Activated B cell treated with CpG ODN at 0.5 μM for 24 hours (primary cell): ENCODE data around the gene ATF6B. TPM values are rescaled to one million over a fixed set of nuclear protein-coding genes. Genes with fewer than 3 reads are reported as not detected.
"Not testable (repeated sequence)": the region's sequence is repeated elsewhere in the genome, so short reads cannot be mapped to it uniquely, and the experiment has no call there.

Experiments used
- ATAC-seq: fragments of 200-7000 bp; cut with Tn5 transposase; one replicate; pipeline ENCODE4 v1.10.0; 2021; ENCODE audit warnings: low read depth, mild to moderate bottlenecking, moderate library complexity
- CTCF ChIA-PET: fragments of 350-600 bp; sonication (Branson Sonifier 250); formaldehyde crosslinking; loops from one replicate; lab custom pipeline; 2021; ENCODE audit warnings: antibody characterized with exemption; lab: Charles Lee
- POLR2A ChIA-PET: fragments of 350-600 bp; sonication (Branson Sonifier 250); formaldehyde crosslinking; loops from one replicate; lab custom pipeline; 2021; ENCODE audit warnings: antibody characterized with exemption; lab: Charles Lee
- DNase-seq: peaks from one replicate; pipeline ENCODE4 v3.0.0; 2022
- H3K27ac Mint-ChIP-seq: one replicate; pipeline ENCODE4 v1.8.0; 2020; ENCODE audit warnings: mixed read lengths
- H3K27me3 Mint-ChIP-seq: one replicate; pipeline ENCODE4 v1.8.0; 2021; ENCODE audit warnings: mixed read lengths
- H3K36me3 Mint-ChIP-seq: one replicate; pipeline ENCODE4 v1.8.0; 2021; ENCODE audit warnings: low read depth, mixed read lengths
- H3K4me1 Mint-ChIP-seq: one replicate; pipeline ENCODE4 v1.8.0; 2021; ENCODE audit warnings: mixed read lengths
- H3K4me3 Mint-ChIP-seq: one replicate; pipeline ENCODE4 v1.8.0; 2020; ENCODE audit warnings: mild to moderate bottlenecking, mixed read lengths
- H3K9me3 Mint-ChIP-seq: one replicate; pipeline ENCODE4 v1.8.0; 2020; ENCODE audit warnings: mixed read lengths
- intact Hi-C: fragments of 100-400 bp; cut with micrococcal nuclease; formaldehyde crosslinking; loops from one replicate; pipeline ENCODE4 v1.15.1; 2024
- total RNA-seq: library from RNA; stranded (reverse); gene quantifications from 2 replicates; pipeline ENCODE4 v1.2.3, GENCODE V29; 2022
- TF ChIP-seq, protein P1 (sequence below): fragments of 200-600 bp; IDR thresholded peaks from one replicate; pipeline ENCODE4 v1.8.0; 2022; ENCODE audit warnings: antibody characterized with exemption, mild to moderate bottlenecking

The ATF6B gene
- total RNA-seq, 1 donor from 2014 or later, result 148 TPM

DNA sequence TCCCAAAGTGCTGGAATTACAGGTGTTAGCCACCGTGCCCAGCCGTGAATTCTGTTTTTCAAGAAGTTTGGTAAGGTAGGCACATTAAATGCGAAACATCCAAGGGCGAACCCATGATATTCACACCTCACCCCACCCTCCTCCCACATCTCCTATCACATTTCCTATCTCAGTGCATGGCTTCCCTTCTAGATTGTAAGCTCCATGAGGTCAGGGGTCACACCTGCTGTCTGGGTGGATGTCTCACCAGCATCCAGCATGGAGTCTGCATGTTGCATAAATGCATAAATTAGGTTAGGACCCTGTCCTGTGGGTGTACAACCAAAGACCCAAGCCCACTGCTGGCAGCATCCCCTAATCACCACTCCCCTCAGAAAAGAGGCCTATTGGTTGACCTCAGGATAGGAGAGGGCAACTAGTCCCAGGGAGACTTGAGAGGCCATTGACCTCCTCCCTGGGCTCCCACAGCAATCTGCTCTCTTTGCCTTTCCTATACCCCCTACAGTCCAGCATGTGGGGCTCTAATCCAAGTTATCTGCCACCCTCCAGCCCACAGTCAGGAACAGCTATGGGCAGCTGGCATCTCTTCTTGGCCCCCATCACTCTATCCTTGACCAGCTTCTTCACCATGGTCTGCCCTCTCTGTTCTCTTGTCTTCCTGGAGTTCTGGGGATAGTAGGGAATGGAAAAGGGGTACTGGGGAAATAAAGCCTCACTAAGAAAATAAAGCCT lies 19.5 kb upstream of the ATF6B start:
- H3K36me3 Mint-ChIP-seq, result no peaks in the 10 kb centered on the region
- no peaks in the 10 kb centered on the region for H3K9me3 Mint-ChIP-seq
- no peak for DNase-seq
- no peak overlapping the region for H3K4me3 Mint-ChIP-seq
- intact Hi-C loops, result no loop called here
- ChIA-PET CTCF (no interaction called here), POLR2A (interaction anchor here (0.7 kb wide), 1 partner anchor 178 kb away, joined by 3 read pairs; no protein-coding TSS in a partner anchor)
- peaks cover 46% of the 10 kb centered on the region for H3K27me3 Mint-ChIP-seq
- TF ChIP-seq, protein P1, sequence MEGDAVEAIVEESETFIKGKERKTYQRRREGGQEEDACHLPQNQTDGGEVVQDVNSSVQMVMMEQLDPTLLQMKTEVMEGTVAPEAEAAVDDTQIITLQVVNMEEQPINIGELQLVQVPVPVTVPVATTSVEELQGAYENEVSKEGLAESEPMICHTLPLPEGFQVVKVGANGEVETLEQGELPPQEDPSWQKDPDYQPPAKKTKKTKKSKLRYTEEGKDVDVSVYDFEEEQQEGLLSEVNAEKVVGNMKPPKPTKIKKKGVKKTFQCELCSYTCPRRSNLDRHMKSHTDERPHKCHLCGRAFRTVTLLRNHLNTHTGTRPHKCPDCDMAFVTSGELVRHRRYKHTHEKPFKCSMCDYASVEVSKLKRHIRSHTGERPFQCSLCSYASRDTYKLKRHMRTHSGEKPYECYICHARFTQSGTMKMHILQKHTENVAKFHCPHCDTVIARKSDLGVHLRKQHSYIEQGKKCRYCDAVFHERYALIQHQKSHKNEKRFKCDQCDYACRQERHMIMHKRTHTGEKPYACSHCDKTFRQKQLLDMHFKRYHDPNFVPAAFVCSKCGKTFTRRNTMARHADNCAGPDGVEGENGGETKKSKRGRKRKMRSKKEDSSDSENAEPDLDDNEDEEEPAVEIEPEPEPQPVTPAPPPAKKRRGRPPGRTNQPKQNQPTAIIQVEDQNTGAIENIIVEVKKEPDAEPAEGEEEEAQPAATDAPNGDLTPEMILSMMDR, result no peak
- peaks cover 18% of the 10 kb centered on the region for H3K4me1 Mint-ChIP-seq
- no peak overlapping the region for H3K27ac Mint-ChIP-seq
- no peak for ATAC-seq

DNA sequence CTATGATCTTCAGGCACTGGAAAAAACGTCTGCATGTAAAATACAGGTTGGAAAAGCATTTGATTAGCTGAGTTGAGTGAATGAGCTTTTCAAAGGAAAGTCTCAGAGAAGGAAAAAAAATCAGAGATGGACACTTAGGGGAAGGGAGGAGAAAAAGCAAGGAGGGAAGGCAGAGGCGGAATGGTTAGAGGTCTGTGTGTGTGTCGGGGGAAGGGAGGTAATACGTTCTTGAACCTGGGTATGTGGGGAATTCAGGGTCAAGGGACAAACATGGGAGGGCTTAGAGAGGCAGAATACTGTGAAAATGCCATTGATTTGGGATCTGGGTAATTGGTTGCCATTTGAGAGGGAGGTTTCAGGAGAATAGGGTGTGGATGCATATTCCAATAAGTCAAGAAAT lies 18.6 kb upstream of the ATF6B start:
- no peaks in the 10 kb centered on the region for H3K9me3 Mint-ChIP-seq
- TF ChIP-seq, protein P1, result no peak
- DNase-seq, result no peak
- H3K27ac Mint-ChIP-seq, result no peak overlapping the region
- H3K4me1 Mint-ChIP-seq, result peaks cover 16% of the 10 kb centered on the region
- no peaks in the 10 kb centered on the region for H3K36me3 Mint-ChIP-seq
- intact Hi-C loops, result no loop called here
- no peak for ATAC-seq
- H3K4me3 Mint-ChIP-seq, result no peak overlapping the region
- H3K27me3 Mint-ChIP-seq, result peaks cover 46% of the 10 kb centered on the region
- POLR2A ChIA-PET, result interaction anchor here (0.7 kb wide), 1 partner anchor 177 kb away, joined by 3 read pairs; no protein-coding TSS in a partner anchor
- CTCF ChIA-PET, result no interaction called here

DNA sequence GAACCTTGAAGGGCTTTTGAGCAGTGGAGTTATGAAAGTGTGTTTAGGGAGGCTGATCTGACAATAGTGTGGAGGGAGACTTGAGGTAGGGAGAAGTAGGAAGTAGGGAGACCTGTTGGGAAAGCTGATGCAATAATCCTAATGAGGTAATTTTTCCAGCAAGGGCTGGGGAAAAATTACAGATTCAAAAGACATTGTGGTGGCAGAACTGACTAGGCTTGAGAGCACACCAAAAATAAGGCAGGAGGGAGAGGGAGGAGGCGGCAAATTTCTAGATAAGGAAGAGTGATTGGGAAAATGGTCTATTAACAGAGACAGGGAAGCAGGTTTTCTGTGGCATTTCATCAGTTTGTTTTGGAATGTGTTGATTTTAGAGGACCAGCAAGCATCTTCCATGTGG lies 18.2 kb upstream of the ATF6B start:
- no peak for DNase-seq
- peaks cover 47% of the 10 kb centered on the region for H3K27me3 Mint-ChIP-seq
- intact Hi-C loops, result no loop called here
- POLR2A ChIA-PET, result no interaction called here
- H3K36me3 Mint-ChIP-seq, result no peaks in the 10 kb centered on the region
- peaks cover 16% of the 10 kb centered on the region for H3K4me1 Mint-ChIP-seq
- TF ChIP-seq, protein P1, result no peak
- ATAC-seq, result no peak
- no peaks in the 10 kb centered on the region for H3K9me3 Mint-ChIP-seq
- no peak overlapping the region for H3K4me3 Mint-ChIP-seq
- H3K27ac Mint-ChIP-seq, result no peak overlapping the region
- CTCF ChIA-PET, result no interaction called here

DNA sequence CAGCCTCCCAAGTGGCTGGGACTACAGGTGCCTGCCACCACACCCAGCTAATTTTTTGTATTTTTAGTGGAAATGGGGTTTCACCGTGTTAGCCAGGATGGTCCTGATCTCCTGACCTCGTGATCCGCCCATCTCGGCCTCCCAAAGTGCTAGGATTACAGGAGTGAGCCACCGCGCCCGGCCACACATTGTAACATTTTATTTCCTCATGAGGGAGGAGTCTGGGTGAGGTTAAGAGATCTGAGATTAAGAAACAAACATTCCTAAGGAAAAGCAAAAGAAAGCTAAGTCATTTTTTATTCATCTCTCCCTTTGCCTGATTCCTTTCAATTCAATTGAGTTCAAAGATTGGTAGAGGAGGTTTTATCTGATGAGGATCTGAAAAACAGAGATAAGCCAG lies 16.2 kb upstream of the ATF6B start:
- POLR2A ChIA-PET, result interaction anchor here (0.7 kb wide), 1 partner anchor 31 kb away, joined by 3 read pairs; no protein-coding TSS in a partner anchor
- DNase-seq, H3K9me3 Mint-ChIP-seq, CTCF ChIA-PET, H3K27ac Mint-ChIP-seq, ATAC-seq, intact Hi-C loops, H3K4me3 Mint-ChIP-seq, H3K36me3 Mint-ChIP-seq: not testable (repeated sequence)
- Mint-ChIP-seq H3K27me3 (peaks cover 38% of the 10 kb centered on the region), H3K4me1 (peaks cover 13% of the 10 kb centered on the region)

DNA sequence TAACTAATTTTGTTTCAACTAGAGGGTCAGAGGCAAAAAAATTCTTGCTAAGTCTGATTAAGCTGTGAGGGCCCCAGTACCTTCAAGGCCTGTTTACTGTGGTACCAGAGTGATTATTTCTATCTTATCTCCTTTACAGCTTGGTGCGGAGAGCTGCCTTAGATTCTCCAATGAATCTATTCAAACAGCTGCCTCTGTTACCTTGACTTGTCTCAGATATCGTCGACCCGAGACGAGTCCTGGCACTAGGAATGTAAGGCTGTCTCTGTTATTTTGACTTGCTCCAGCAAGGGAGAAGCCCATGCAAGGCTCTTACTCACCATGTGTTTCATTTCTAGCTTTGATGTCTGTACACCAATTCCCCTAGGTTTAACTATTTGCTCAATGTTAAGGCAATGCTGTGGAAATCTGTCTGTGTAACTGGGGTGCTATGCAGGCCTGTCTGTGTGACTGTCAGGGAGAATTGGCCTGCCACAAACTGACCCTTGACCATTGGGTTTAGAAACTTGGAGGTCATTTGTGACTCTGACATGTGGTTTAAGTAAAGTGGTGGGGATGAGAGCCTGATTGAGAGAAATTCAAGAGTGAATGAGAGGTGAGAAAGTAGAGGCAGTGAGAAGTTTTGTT lies 12.5 kb upstream of the ATF6B start:
- H3K4me1 Mint-ChIP-seq, result no peaks in the 10 kb centered on the region
- intact Hi-C loops, result no loop called here
- POLR2A ChIA-PET, result interaction anchor here (0.5 kb wide), 1 partner anchor 42 kb away, joined by 3 read pairs; no protein-coding TSS in a partner anchor
- H3K27ac Mint-ChIP-seq, result no peak overlapping the region
- H3K9me3 Mint-ChIP-seq, result no peaks in the 10 kb centered on the region
- no peaks in the 10 kb centered on the region for H3K36me3 Mint-ChIP-seq
- peaks cover 9% of the 10 kb centered on the region for H3K27me3 Mint-ChIP-seq
- H3K4me3 Mint-ChIP-seq, result no peak overlapping the region
- ATAC-seq (no peak), DNase-seq (no peak)
- CTCF ChIA-PET, result no interaction called here
- TF ChIP-seq, protein P1, result no peak
